ENCODE results near the gene MYH6.

Gene MYH6

DNA sequence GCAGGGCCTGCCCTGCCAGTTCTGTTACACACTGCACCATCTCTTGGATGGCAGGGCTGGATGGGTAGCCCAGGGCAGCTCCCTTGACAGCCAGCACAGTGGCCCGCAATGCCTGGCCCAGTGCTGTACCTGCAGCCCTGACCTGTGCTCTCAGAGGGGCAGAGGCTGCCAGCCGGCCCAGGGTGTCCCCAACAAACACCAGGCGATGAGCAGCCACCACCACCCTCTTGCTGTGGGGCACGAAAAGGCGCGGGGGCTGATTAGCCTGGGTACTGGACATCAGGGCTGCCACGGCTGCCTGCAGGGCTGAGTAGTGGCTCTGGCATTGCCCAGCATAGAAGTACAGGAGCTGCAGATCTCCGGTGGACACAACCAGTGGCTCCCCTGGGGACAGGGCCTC is 50.8 kb downstream of the MYH6 start:
- no peak overlapping the region for H3K18ac ChIP-seq (ENCODE audit: low read length)
- no peak overlapping the region for H3K4ac ChIP-seq (ENCODE audit: low read depth, low read length)
- WGBS (ENCODE audit: extremely low coverage, insufficient coverage, low lambda C conversion rate), result no CpG with 5 or more reads among the region's 8 CpGs
- no peak overlapping the region for H2BK15ac ChIP-seq (replicated peaks; ENCODE audit: low read depth)
- H3K9ac ChIP-seq (ENCODE audit: low read length), result no peak overlapping the region
- H3K56ac ChIP-seq (ENCODE audit: low read length), result no peak overlapping the region
- no peak overlapping the region for H3K4me3 ChIP-seq (ENCODE audit: low read length)
- no peaks in the 10 kb centered on the region for H3K79me2 ChIP-seq (ENCODE audit: control insufficient read depth, insufficient read depth, low read length)
- DNase-seq, result no peak
- peaks cover 6% of the 10 kb centered on the region for H3K79me1 ChIP-seq (ENCODE audit: low read length)
- H3K27ac ChIP-seq (ENCODE audit: low read depth, low read length), result no peak overlapping the region
- peaks cover 2% of the 10 kb centered on the region for H3K4me1 ChIP-seq (ENCODE audit: control insufficient read depth, low read depth, low read length)
- no peaks in the 10 kb centered on the region for H3K36me3 ChIP-seq (ENCODE audit: control insufficient read depth, insufficient read depth, low read length)
- no peak overlapping the region for H2BK120ac ChIP-seq (ENCODE audit: low read depth, low read length)
- H3K27me3 ChIP-seq (ENCODE audit: insufficient read depth, low read length, poor library complexity), result no peaks in the 10 kb centered on the region
- no peak overlapping the region for H2BK5ac ChIP-seq (ENCODE audit: low read length)
- no peak overlapping the region for H3K23ac ChIP-seq (ENCODE audit: low read length)
- no peak overlapping the region for H4K8ac ChIP-seq (ENCODE audit: low read depth, low read length)
- no peak overlapping the region for H4K5ac ChIP-seq (ENCODE audit: low read length)
- no peak overlapping the region for H2AK5ac ChIP-seq (ENCODE audit: low read length)
- no peak overlapping the region for H3K4me2 ChIP-seq (ENCODE audit: low read length)

DNA sequence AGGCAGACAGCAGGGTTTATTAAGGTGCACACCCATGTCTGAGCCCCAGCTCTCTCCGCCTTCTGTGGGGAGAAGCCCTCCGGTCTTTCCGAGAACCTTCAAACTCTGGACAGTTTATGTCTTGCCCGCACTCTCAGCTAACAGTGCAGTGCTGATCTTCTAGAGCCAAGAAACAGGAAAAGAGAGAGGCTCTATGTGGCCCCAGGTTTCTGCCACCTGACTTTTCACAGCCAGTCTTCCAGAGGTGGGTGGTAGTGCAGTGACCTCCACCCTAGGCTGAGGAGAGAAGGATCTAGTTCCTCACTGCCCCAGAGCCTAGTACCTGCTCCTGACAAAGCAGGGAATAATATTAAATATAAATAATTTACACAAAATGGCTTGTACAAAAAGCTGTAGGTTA is 51.4 kb downstream of the MYH6 start:
- Histone ChIP-seq H3K4me3 (ENCODE audit: low read length) (no peak overlapping the region), H3K4ac (ENCODE audit: low read depth, low read length) (no peak overlapping the region), H4K5ac (ENCODE audit: low read length) (no peak overlapping the region), H3K56ac (ENCODE audit: low read length) (no peak overlapping the region), H3K9ac (ENCODE audit: low read length) (no peak overlapping the region), H2BK5ac (ENCODE audit: low read length) (no peak overlapping the region), H3K18ac (ENCODE audit: low read length) (no peak overlapping the region), H3K4me1 (ENCODE audit: control insufficient read depth, low read depth, low read length) (peaks cover 2% of the 10 kb centered on the region), H3K27me3 (ENCODE audit: insufficient read depth, low read length, poor library complexity) (no peaks in the 10 kb centered on the region), H2BK15ac (replicated peaks; ENCODE audit: low read depth) (no peak overlapping the region), H2BK120ac (ENCODE audit: low read depth, low read length) (no peak overlapping the region), H3K23ac (ENCODE audit: low read length) (no peak overlapping the region), H3K79me1 (ENCODE audit: low read length) (peaks cover 1% of the 10 kb centered on the region), H3K36me3 (ENCODE audit: control insufficient read depth, insufficient read depth, low read length) (no peaks in the 10 kb centered on the region), H3K79me2 (ENCODE audit: control insufficient read depth, insufficient read depth, low read length) (no peaks in the 10 kb centered on the region), H3K27ac (ENCODE audit: low read depth, low read length) (no peak overlapping the region), H2AK5ac (ENCODE audit: low read length) (no peak overlapping the region), H4K8ac (ENCODE audit: low read depth, low read length) (no peak overlapping the region), H3K4me2 (ENCODE audit: low read length) (no peak overlapping the region)
- WGBS (ENCODE audit: extremely low coverage, insufficient coverage, low lambda C conversion rate), result no CpG with 5 or more reads among the region's 4 CpGs
- DNase-seq, result no peak

DNA sequence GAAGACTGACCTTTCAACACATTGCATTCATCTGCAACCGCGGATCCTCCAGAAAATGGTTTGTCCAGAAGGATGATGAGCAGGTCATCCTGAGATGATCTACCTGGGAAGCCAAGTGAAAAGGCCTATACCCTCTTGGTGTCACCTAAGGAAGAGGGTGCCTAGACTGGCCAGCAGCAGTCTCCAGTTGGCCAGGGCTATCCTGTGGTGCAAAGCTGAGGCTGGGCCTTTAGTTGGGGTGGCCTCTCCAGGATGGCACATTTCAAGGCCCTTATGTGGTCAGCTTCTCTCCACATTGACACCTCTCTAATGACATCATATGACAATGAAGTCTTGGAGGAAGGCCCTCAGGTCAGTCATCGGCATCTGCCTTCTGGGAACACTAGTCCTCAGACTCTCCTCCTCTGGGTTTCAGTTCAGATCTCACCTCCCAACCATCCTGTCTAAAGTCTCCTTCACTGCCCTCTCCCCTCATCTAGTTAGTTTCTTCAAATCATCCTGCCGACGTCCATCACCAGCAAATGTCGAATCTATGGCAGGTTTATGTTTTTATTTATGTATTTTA is 52.1 kb downstream of the MYH6 start:
- no peaks in the 10 kb centered on the region for H3K79me1 ChIP-seq (ENCODE audit: low read length)
- H3K79me2 ChIP-seq (ENCODE audit: control insufficient read depth, insufficient read depth, low read length), result no peaks in the 10 kb centered on the region
- H4K5ac ChIP-seq (ENCODE audit: low read length), result no peak overlapping the region
- H3K27me3 ChIP-seq (ENCODE audit: insufficient read depth, low read length, poor library complexity), result no peaks in the 10 kb centered on the region
- H3K4me3 ChIP-seq (ENCODE audit: low read length), result no peak overlapping the region
- no peak overlapping the region for H3K9ac ChIP-seq (ENCODE audit: low read length)
- no CpG with 5 or more reads among the region's 6 CpGs for WGBS (ENCODE audit: extremely low coverage, insufficient coverage, low lambda C conversion rate)
- no peak overlapping the region for H3K4ac ChIP-seq (ENCODE audit: low read depth, low read length)
- no peak overlapping the region for H2BK5ac ChIP-seq (ENCODE audit: low read length)
- no peaks in the 10 kb centered on the region for H3K36me3 ChIP-seq (ENCODE audit: control insufficient read depth, insufficient read depth, low read length)
- peaks cover 2% of the 10 kb centered on the region for H3K4me1 ChIP-seq (ENCODE audit: control insufficient read depth, low read depth, low read length)
- H3K23ac ChIP-seq (ENCODE audit: low read length), result no peak overlapping the region
- H4K8ac ChIP-seq (ENCODE audit: low read depth, low read length), result no peak overlapping the region
- DNase-seq, result no peak
- H3K27ac ChIP-seq (ENCODE audit: low read depth, low read length), result no peak overlapping the region
- H3K56ac ChIP-seq (ENCODE audit: low read length), result no peak overlapping the region
- H3K4me2 ChIP-seq (ENCODE audit: low read length), result no peak overlapping the region
- H2BK120ac ChIP-seq (ENCODE audit: low read depth, low read length), result no peak overlapping the region
- no peak overlapping the region for H2AK5ac ChIP-seq (ENCODE audit: low read length)
- no peak overlapping the region for H3K18ac ChIP-seq (ENCODE audit: low read length)
- no peak overlapping the region for H2BK15ac ChIP-seq (replicated peaks; ENCODE audit: low read depth)

DNA sequence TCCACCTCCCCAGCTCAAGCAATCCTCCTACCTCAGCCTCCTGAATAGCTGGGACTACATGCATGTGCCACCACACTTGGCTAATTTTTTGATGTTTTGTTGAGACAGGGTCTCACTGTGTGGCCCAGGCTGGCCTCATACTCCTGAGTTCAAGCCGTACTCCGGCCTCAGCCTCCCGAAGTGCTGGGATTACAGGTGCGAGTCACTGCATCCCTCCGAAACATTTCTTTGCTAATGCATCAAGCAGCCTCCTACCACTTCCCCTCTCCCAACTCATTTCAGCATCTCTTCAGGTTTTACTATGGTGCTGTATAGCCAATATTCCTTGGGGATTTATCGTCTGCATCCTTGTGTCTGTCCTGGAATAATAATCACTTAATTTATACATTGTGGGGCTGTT is 53.1 kb downstream of the MYH6 start:
- no peaks in the 10 kb centered on the region for H3K36me3 ChIP-seq (ENCODE audit: control insufficient read depth, insufficient read depth, low read length)

DNA sequence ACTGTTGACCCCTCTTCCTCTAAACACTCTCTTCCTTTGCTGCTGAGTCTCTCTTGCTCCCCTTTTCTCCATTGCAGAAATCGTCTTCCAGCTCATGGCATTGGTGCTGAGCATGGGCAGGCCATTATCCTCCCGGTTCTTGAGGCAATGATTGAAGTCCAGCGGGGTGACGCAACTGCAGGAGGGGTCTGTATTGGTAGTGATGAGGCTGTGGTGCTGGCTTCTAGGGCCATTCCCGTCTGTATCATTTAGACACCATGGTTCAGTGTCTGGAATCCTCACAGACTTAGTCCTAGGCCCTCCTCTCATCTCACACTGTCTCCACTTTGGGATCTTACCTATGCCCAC is 54.7 kb downstream of the MYH6 start:
- no peak for DNase-seq
- Histone ChIP-seq H2BK120ac (ENCODE audit: low read depth, low read length) (no peak overlapping the region), H3K79me1 (ENCODE audit: low read length) (no peaks in the 10 kb centered on the region), H3K4me1 (ENCODE audit: control insufficient read depth, low read depth, low read length) (peaks cover 2% of the 10 kb centered on the region), H3K27ac (ENCODE audit: low read depth, low read length) (no peak overlapping the region), H3K4ac (ENCODE audit: low read depth, low read length) (no peak overlapping the region), H3K79me2 (ENCODE audit: control insufficient read depth, insufficient read depth, low read length) (no peaks in the 10 kb centered on the region), H3K4me3 (ENCODE audit: low read length) (no peak overlapping the region), H3K18ac (ENCODE audit: low read length) (no peak overlapping the region), H3K56ac (ENCODE audit: low read length) (no peak overlapping the region), H3K36me3 (ENCODE audit: control insufficient read depth, insufficient read depth, low read length) (no peaks in the 10 kb centered on the region), H2AK5ac (ENCODE audit: low read length) (no peak overlapping the region), H3K9ac (ENCODE audit: low read length) (no peak overlapping the region), H3K4me2 (ENCODE audit: low read length) (no peak overlapping the region), H3K23ac (ENCODE audit: low read length) (no peak overlapping the region), H4K5ac (ENCODE audit: low read length) (no peak overlapping the region), H3K27me3 (ENCODE audit: insufficient read depth, low read length, poor library complexity) (no peaks in the 10 kb centered on the region), H4K8ac (ENCODE audit: low read depth, low read length) (no peak overlapping the region), H2BK5ac (ENCODE audit: low read length) (no peak overlapping the region), H2BK15ac (replicated peaks; ENCODE audit: low read depth) (no peak overlapping the region)
- WGBS (ENCODE audit: extremely low coverage, insufficient coverage, low lambda C conversion rate), result no CpG with 5 or more reads among the region's 5 CpGs

More for the DNA sequence above, 53.1 kb downstream of the MYH6 start:
- H2BK120ac ChIP-seq (ENCODE audit: low read depth, low read length), result no peak overlapping the region
- H3K79me2 ChIP-seq (ENCODE audit: control insufficient read depth, insufficient read depth, low read length), result no peaks in the 10 kb centered on the region
- WGBS (ENCODE audit: extremely low coverage, insufficient coverage, low lambda C conversion rate), result no CpG with 5 or more reads among the region's 6 CpGs
- H3K56ac ChIP-seq (ENCODE audit: low read length), result no peak overlapping the region
- no peak overlapping the region for H3K4me2 ChIP-seq (ENCODE audit: low read length)
- H3K27ac ChIP-seq (ENCODE audit: low read depth, low read length), result no peak overlapping the region
- H3K9ac ChIP-seq (ENCODE audit: low read length), result no peak overlapping the region
- no peak overlapping the region for H3K18ac ChIP-seq (ENCODE audit: low read length)
- H4K8ac ChIP-seq (ENCODE audit: low read depth, low read length), result no peak overlapping the region
- no peak overlapping the region for H2AK5ac ChIP-seq (ENCODE audit: low read length)
- H3K4me1 ChIP-seq (ENCODE audit: control insufficient read depth, low read depth, low read length), result peaks cover 2% of the 10 kb centered on the region
- no peak overlapping the region for H3K23ac ChIP-seq (ENCODE audit: low read length)
- no peak overlapping the region for H3K4ac ChIP-seq (ENCODE audit: low read depth, low read length)
- no peak overlapping the region for H3K4me3 ChIP-seq (ENCODE audit: low read length)
- H3K79me1 ChIP-seq (ENCODE audit: low read length), result no peaks in the 10 kb centered on the region
- no peak for DNase-seq
- H2BK5ac ChIP-seq (ENCODE audit: low read length), result no peak overlapping the region
- no peak overlapping the region for H4K5ac ChIP-seq (ENCODE audit: low read length)
- no peak overlapping the region for H2BK15ac ChIP-seq (replicated peaks; ENCODE audit: low read depth)
- H3K27me3 ChIP-seq (ENCODE audit: insufficient read depth, low read length, poor library complexity), result no peaks in the 10 kb centered on the region

Data from mesendoderm (in vitro differentiated cells).